HepG2 (cell line): ENCODE data around the gene MEX3A. TPM values are rescaled to one million over a fixed set of nuclear protein-coding genes. Genes with fewer than 3 reads are reported as not detected.

Source experiments
- ATF1 ChIP-seq: IDR thresholded peaks from 2 replicates; pipeline ENCODE4 v1.6.1; 2016; ENCODE audit warnings: mild to moderate bottlenecking, control low read depth
- BRD4 ChIP-seq: sonication (generic); formaldehyde crosslinking; IDR thresholded peaks from 2 replicates; pipeline ENCODE4 v1.4.0; 2020; ENCODE audit warnings: missing genetic modification reagents
- ELF4 ChIP-seq: sonication (generic); formaldehyde crosslinking; IDR thresholded peaks from 2 replicates; pipeline ENCODE4 v1.5.0; 2020; ENCODE audit warnings: missing genetic modification reagents, mild to moderate bottlenecking, moderate library complexity, borderline replicate concordance
- FLYWCH1 ChIP-seq: sonication (generic); formaldehyde crosslinking; IDR thresholded peaks from 2 replicates; pipeline ENCODE4 v1.8.1; 2023; ENCODE audit warnings: mild to moderate bottlenecking, missing genetic modification reagents
- PAF1 ChIP-seq: IDR thresholded peaks from 2 replicates; pipeline ENCODE4 v1.6.1; 2016; ENCODE audit warnings: missing genetic modification reagents, missing compliant biosample characterization
- PTBP1 ChIP-seq: fragments of 200-400 bp; formaldehyde crosslinking; IDR thresholded peaks from 2 replicates; pipeline ENCODE4 v1.6.1; 2018; ENCODE audit warnings: low read length, low read depth; ENCODE audit not compliant: poor library complexity, severe bottlenecking
- RFX5 ChIP-seq: IDR thresholded peaks from 2 replicates; pipeline ENCODE4 v1.6.1; 2011; ENCODE audit warnings: low read depth, low read length, improper control_type of control experiment
- SSRP1 ChIP-seq: IDR thresholded peaks from 2 replicates; pipeline ENCODE4 v1.6.1; 2016; ENCODE audit warnings: control low read depth
- ZNF567 ChIP-seq: sonication (generic); formaldehyde crosslinking; IDR thresholded peaks from 2 replicates; pipeline ENCODE4 v1.8.1; 2023; ENCODE audit warnings: mild to moderate bottlenecking, missing genetic modification reagents, borderline replicate concordance
- ZNF678 ChIP-seq: sonication (generic); formaldehyde crosslinking; IDR thresholded peaks from 2 replicates; pipeline ENCODE4 v1.4.0; 2020; ENCODE audit warnings: mild to moderate bottlenecking, missing genetic modification reagents
- polyA plus RNA-seq, 8 experiments: library from polyadenylated mRNA; depleted of rRNA in 3 of 8; stranded (reverse) in 7 of 8; unstranded in 1 of 8; fragments of >200 nt; fragmentation: Illumina TruSeq in 4 of 8; extraction: Trizol in 4 of 8; gene quantifications; 2 replicates each; pipeline versions ENCODE4 v1.2.1 to v1.2.3, GENCODE V29; 2011 to 2016; ENCODE audit warnings: low read depth in 4 of 8, missing spikeins in 1 of 8, mixed read lengths in 1 of 8; ENCODE audit not compliant: insufficient read depth in 1 of 8
- total RNA-seq, 5 experiments: library from RNA; depleted of rRNA; stranded (reverse); fragments of >200 nt; fragmentation: Illumina TruSeq; extraction: Trizol; gene quantifications; 2 replicates each; pipeline ENCODE4 v1.2.3, GENCODE V29; 2016; ENCODE audit warnings: low read depth in 1 of 5
- TF ChIP-seq, protein P1 (sequence below): sonication (generic); formaldehyde crosslinking; IDR thresholded peaks from 2 replicates; pipeline ENCODE4 v1.4.0; 2020; ENCODE audit warnings: missing genetic modification reagents
- TF ChIP-seq, protein P2 (sequence below): sonication (generic); formaldehyde crosslinking; IDR thresholded peaks from 2 replicates; pipeline ENCODE4 v1.9.0; 2021; ENCODE audit warnings: missing genetic modification reagents, borderline replicate concordance
- TF ChIP-seq, protein P3 (sequence below): sonication (generic); formaldehyde crosslinking; IDR thresholded peaks from 2 replicates; pipeline ENCODE4 v1.4.0; 2020; ENCODE audit warnings: mild to moderate bottlenecking, missing genetic modification reagents

MEX3A gene
- total and polyA plus RNA-seq, 2 of the 13 experiments (the other 11 are each of a cell fraction or from before 2014, with no cell fraction given) = 7.6 to 9.1 TPM

DNA sequence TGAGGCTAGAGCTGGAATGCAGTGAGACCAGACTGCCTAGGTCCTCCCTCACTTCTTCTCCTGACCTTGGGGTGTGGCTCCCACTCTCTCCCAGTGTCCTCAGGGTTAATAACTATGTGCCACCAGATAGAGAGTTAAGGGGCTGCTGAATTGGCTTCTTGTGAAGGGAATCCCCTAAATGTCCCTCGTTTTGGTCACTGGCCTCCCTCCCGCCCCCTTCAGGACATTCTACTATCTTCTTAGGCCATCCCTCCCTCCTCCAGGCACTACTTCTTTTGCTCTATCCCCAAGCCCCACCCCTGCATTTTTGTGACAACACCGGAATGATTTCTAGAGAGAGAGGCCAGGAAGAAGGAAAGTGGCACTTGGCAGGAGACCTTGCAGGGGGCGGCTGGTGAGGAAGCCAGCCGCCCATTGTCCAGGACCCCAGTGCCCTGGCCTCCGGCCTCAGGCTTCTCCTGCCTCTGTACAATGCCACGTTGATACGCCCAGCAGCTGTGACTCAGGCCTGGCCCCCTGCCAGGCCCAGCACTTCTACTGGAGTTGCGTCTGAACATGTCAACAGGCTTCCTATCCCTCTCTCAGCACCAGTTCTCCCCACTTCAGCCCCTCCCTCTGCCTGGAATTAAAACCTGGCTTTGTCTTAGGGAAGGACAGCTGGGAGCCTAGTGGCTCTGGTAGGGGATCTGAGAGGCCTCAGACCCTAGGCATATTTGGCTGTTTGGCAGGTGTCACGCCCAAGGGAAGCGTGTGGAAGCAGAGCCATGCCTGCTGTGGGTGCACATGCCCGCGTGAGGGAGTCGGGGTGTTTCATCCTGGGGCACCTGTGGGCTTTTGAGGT, 41.3 kb upstream of the MEX3A start (continued):
- TF ChIP-seq RFX5 (no peak), PAF1 (CRISPR knock-in tag) (no peak), FLYWCH1 (CRISPR knock-in tag) (no peak), ZNF678 (CRISPR knock-in tag) (no peak), PTBP1 (no peak), SSRP1 (CRISPR knock-in tag) (no peak), ATF1 (CRISPR knock-in tag) (no peak), BRD4 (no peak), ZNF567 (CRISPR knock-in tag) (no peak), ELF4 (no peak)
- TF ChIP-seq, protein P1, sequence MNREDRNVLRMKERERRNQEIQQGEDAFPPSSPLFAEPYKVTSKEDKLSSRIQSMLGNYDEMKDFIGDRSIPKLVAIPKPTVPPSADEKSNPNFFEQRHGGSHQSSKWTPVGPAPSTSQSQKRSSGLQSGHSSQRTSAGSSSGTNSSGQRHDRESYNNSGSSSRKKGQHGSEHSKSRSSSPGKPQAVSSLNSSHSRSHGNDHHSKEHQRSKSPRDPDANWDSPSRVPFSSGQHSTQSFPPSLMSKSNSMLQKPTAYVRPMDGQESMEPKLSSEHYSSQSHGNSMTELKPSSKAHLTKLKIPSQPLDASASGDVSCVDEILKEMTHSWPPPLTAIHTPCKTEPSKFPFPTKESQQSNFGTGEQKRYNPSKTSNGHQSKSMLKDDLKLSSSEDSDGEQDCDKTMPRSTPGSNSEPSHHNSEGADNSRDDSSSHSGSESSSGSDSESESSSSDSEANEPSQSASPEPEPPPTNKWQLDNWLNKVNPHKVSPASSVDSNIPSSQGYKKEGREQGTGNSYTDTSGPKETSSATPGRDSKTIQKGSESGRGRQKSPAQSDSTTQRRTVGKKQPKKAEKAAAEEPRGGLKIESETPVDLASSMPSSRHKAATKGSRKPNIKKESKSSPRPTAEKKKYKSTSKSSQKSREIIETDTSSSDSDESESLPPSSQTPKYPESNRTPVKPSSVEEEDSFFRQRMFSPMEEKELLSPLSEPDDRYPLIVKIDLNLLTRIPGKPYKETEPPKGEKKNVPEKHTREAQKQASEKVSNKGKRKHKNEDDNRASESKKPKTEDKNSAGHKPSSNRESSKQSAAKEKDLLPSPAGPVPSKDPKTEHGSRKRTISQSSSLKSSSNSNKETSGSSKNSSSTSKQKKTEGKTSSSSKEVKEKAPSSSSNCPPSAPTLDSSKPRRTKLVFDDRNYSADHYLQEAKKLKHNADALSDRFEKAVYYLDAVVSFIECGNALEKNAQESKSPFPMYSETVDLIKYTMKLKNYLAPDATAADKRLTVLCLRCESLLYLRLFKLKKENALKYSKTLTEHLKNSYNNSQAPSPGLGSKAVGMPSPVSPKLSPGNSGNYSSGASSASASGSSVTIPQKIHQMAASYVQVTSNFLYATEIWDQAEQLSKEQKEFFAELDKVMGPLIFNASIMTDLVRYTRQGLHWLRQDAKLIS = no peak
- TF ChIP-seq, protein P2, sequence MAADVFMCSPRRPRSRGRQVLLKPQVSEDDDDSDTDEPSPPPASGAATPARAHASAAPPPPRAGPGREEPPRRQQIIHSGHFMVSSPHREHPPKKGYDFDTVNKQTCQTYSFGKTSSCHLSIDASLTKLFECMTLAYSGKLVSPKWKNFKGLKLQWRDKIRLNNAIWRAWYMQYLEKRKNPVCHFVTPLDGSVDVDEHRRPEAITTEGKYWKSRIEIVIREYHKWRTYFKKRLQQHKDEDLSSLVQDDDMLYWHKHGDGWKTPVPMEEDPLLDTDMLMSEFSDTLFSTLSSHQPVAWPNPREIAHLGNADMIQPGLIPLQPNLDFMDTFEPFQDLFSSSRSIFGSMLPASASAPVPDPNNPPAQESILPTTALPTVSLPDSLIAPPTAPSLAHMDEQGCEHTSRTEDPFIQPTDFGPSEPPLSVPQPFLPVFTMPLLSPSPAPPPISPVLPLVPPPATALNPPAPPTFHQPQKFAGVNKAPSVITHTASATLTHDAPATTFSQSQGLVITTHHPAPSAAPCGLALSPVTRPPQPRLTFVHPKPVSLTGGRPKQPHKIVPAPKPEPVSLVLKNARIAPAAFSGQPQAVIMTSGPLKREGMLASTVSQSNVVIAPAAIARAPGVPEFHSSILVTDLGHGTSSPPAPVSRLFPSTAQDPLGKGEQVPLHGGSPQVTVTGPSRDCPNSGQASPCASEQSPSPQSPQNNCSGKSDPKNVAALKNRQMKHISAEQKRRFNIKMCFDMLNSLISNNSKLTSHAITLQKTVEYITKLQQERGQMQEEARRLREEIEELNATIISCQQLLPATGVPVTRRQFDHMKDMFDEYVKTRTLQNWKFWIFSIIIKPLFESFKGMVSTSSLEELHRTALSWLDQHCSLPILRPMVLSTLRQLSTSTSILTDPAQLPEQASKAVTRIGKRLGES (CRISPR knock-in tag) = no peak
- TF ChIP-seq, protein P3, sequence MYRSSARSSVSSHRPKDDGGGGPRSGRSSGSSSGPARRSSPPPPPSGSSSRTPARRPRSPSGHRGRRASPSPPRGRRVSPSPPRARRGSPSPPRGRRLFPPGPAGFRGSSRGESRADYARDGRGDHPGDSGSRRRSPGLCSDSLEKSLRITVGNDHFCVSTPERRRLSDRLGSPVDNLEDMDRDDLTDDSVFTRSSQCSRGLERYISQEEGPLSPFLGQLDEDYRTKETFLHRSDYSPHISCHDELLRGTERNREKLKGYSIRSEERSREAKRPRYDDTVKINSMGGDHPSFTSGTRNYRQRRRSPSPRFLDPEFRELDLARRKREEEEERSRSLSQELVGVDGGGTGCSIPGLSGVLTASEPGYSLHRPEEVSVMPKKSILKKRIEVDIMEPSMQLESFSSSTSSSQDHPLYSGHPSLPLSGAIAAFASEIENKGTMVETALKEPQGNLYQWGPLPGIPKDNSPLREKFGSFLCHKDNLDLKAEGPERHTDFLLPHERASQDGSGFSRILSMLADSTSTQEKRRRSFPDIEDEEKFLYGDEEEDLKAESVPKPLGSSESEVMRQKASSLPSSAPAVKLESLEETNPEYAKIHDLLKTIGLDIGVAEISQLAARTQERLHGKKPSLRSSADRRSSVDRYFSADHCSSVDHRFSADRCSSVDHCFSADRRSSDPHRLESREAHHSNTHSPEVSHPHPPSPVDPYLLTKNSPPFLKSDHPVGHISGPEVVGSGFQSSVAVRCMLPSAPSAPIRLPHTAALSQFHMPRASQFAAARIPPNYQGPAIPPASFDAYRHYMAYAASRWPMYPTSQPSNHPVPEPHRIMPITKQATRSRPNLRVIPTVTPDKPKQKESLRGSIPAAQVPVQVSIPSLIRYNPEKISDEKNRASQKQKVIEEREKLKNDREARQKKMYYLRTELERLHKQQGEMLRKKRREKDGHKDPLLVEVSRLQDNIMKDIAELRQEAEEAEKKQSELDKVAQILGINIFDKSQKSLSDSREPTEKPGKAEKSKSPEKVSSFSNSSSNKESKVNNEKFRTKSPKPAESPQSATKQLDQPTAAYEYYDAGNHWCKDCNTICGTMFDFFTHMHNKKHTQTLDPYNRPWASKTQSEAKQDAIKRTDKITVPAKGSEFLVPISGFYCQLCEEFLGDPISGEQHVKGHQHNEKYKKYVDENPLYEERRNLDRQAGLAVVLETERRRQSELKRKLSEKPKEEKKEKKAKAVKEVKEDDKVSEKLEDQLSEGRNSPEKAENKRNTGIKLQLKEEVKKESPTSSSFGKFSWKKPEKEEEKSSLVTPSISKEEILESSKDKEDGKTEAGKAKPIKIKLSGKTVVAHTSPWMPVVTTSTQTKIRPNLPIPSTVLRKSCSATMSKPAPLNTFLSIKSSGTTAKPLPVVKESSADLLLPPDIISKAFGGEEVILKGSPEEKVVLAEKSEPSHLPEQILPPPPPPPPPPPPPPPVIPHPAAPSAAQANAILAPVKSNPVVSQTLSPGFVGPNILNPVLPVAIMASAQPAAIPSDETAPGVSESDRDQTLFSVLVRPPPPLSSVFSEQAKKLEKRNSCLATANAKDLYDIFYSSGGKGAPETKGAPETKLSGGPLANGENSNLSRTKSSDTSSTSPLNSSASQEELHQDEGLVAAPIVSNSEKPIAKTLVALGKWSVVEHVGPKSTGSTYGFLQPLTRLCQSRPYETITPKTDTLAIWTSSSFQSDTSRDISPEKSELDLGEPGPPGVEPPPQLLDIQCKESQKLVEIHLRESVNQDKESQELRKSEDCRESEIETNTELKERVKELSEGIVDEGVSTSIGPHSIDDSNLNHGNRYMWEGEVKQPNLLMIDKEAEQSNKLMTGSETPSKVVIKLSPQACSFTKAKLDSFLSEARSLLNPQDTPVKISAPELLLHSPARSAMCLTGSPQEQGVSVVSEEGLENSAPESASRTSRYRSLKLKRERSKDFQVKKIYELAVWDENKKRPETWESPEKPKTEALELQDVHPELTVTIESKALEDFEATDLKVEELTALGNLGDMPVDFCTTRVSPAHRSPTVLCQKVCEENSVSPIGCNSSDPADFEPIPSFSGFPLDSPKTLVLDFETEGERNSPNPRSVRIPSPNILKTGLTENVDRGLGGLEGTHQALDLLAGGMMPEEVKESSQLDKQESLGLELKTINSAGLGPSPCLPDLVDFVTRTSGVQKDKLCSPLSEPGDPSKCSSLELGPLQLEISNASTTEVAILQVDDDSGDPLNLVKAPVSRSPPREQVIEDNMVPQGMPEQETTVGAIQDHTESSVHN = no peak
